ENCODE measurements around the gene MGRN1. TPM values are rescaled to one million over a fixed set of nuclear protein-coding genes. Genes with fewer than 3 reads are reported as not detected.

Gene MGRN1
- total RNA-seq, 2 donors from 2014 or later: 86.9 to 105 TPM

DNA sequence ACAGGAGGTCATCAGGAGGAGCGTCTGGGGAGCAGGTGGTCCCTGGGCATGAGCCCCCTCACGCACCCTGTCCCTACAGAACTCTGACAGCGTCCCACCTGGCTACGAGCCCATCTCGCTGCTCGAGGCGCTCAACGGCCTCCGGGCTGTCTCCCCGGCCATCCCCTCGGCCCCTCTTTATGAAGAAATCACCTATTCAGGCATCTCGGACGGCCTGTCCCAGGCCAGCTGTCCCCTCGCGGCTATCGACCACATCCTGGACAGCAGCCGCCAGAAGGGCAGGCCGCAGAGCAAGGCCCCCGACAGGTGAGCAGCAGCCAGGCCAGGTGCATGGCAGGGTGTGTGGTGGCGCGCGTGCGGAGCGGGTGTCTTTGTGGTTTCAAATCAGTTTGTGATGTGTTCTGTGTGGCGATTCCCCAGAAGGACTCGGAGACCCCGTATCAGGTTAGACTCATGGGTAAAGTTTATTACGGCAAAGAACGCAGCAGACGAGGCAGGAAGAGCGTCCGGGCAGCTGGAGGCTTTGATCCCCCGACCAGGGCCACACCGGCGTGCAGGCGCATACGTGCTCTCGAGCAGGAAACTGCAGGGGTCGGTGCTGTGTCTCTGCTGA is 57.0 kb downstream of the MGRN1 start:
- ATAC-seq (no peak), DNase-seq (ENCODE audit: low spot score) (no peak)
- Mint-ChIP-seq H3K9me3 (no peaks in the 10 kb centered on the region), H3K4me3 (no peak overlapping the region), H3K27me3 (no peaks in the 10 kb centered on the region), H3K36me3 (no peaks in the 10 kb centered on the region), H3K4me1 (ENCODE audit: low read depth in 2 of 2) (peaks cover 5 to 9% of the 10 kb centered on the region in 2 donors), H3K27ac (peak overlapping the region in 1 of 2 donors; percentile 35)

- ATAC-seq: no peak
- DNase-seq (ENCODE audit: low spot score): no peak
- peaks cover 0 to 4% of the 10 kb centered on the region in 2 donors for H3K4me1 Mint-ChIP-seq (ENCODE audit: low read depth in 2 of 2)
- H3K27me3 Mint-ChIP-seq: no peaks in the 10 kb centered on the region
- H3K4me3 Mint-ChIP-seq: no peak overlapping the region
- H3K27ac Mint-ChIP-seq: no peak overlapping the region
- H3K36me3 Mint-ChIP-seq: no peaks in the 10 kb centered on the region
- no peaks in the 10 kb centered on the region for H3K9me3 Mint-ChIP-seq
These were observed 57.5 kb downstream of the MGRN1 start for GRCh38 chr16:4682084-4682591.

GRCh38 chr16:4682616-4683254 is 58.1 kb downstream of the MGRN1 start:
- Mint-ChIP-seq H3K36me3 (no peaks in the 10 kb centered on the region), H3K27ac (no peak overlapping the region)

DNA sequence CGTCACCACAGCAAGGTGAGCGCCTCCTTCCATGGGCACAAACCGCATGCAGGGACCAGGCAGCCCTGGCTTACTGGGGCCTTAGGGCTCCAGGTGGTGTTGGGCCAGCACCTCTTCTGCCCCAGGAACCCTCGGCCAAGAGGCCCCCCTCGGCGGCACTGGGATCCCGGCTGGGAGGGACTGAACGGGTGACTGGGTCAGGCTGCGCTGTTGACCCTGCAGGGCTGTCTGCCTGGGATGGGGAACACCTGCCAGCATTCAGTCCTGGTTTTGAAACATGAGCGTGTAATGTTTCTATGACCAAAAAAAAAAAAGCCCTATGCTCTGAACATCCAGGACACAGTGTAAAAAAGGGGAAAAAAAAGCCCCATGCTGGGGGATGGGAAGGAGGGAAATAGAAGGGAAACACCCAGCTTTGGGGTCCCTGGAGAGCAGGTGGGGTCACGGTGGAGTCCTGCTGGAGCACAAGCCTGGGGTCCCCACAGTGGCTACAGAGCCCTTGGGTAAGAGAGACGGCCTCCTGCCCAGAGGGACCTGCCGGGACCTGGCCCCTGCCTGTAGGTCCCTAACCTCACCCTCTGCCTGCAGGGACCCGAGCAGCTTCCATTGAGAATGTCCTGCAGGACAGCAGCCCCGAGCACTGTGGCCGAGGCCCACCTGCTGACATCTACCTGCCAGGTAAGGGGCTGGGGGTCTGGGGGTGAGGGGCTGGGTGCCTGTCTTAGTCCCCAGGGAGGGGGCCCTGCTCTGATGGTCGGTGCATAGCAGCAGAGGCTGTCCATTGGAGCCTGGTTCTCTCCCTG is 58.8 kb downstream of the MGRN1 start:
- Mint-ChIP-seq H3K36me3 (no peaks in the 10 kb centered on the region), H3K4me1 (ENCODE audit: low read depth in 2 of 2) (peaks cover 0 to under 1% of the 10 kb centered on the region in 2 donors), H3K4me3 (no peak overlapping the region), H3K9me3 (no peaks in the 10 kb centered on the region), H3K27ac (no peak overlapping the region), H3K27me3 (no peaks in the 10 kb centered on the region)
- DNase-seq (ENCODE audit: low spot score) (no peak), ATAC-seq (no peak)

More at GRCh38 chr16:4682616-4683254, 58.1 kb downstream of the MGRN1 start:
- H3K9me3 Mint-ChIP-seq: no peaks in the 10 kb centered on the region
- peaks cover 0 to 4% of the 10 kb centered on the region in 2 donors for H3K4me1 Mint-ChIP-seq (ENCODE audit: low read depth in 2 of 2)
- ATAC-seq (no peak), DNase-seq (ENCODE audit: low spot score) (no peak)
- H3K4me3 Mint-ChIP-seq: no peak overlapping the region
- no peaks in the 10 kb centered on the region for H3K27me3 Mint-ChIP-seq

DNA sequence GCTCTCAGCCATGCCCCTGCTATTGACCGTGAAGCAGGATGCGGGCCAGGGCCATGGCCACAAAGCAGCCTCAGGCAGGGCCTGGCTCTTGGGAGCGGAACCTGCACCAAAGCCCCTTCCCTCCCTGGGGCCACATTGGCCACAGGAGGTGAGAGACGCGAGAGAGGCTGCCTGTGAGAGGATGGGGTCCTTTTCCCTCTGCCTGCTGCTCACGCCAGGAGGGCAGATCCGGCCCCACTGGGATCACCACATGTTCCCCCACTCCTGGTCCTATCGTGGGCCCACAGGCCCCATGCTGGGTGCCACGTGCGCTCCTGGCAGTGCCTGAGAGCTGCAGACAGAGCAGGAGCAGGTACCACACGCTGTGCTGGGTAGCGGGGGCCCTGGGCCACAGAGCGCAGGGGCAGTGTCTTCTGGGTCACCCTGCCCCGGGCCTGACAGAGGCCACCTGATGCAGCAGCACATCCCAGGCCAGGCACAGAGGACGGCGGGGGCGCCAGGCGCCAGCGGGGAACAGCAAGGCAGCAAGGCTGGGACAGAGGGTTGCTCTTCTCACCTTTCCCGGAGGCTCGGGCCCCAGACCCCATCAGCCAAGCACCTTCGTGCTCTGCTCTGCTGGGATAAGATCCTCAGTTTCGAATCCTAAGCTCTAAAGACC is 59.6 kb downstream of the MGRN1 start:
- Mint-ChIP-seq H3K36me3 (no peaks in the 10 kb centered on the region), H3K9me3 (no peaks in the 10 kb centered on the region)

GRCh38 chr16:4684763-4685162 is 60.1 kb downstream of the MGRN1 start:
- Mint-ChIP-seq H3K36me3 (no peaks in the 10 kb centered on the region), H3K9me3 (no peaks in the 10 kb centered on the region), H3K27me3 (no peaks in the 10 kb centered on the region), H3K4me3 (no peak overlapping the region), H3K4me1 (ENCODE audit: low read depth in 2 of 2) (no peaks in the 10 kb centered on the region), H3K27ac (no peak overlapping the region)
- DNase-seq (ENCODE audit: low spot score) (peak; percentile 41), ATAC-seq (no peak)

More for the DNA sequence above, 59.6 kb downstream of the MGRN1 start:
- ATAC-seq (no peak), DNase-seq (ENCODE audit: low spot score) (peak; percentile 46)
- H3K4me1 Mint-ChIP-seq (ENCODE audit: low read depth in 2 of 2): no peaks in the 10 kb centered on the region
- H3K4me3 Mint-ChIP-seq: no peak overlapping the region
- H3K27ac Mint-ChIP-seq: no peak overlapping the region
- H3K27me3 Mint-ChIP-seq: no peaks in the 10 kb centered on the region

- no peak for DNase-seq (ENCODE audit: low spot score)
- Mint-ChIP-seq H3K36me3 (no peaks in the 10 kb centered on the region), H3K27ac (no peak overlapping the region), H3K9me3 (no peaks in the 10 kb centered on the region), H3K4me3 (no peak overlapping the region), H3K27me3 (no peaks in the 10 kb centered on the region), H3K4me1 (ENCODE audit: low read depth in 2 of 2) (no peaks in the 10 kb centered on the region)
- ATAC-seq: no peak
These were observed 60.7 kb downstream of the MGRN1 start for GRCh38 chr16:4685292-4685691.

DNA sequence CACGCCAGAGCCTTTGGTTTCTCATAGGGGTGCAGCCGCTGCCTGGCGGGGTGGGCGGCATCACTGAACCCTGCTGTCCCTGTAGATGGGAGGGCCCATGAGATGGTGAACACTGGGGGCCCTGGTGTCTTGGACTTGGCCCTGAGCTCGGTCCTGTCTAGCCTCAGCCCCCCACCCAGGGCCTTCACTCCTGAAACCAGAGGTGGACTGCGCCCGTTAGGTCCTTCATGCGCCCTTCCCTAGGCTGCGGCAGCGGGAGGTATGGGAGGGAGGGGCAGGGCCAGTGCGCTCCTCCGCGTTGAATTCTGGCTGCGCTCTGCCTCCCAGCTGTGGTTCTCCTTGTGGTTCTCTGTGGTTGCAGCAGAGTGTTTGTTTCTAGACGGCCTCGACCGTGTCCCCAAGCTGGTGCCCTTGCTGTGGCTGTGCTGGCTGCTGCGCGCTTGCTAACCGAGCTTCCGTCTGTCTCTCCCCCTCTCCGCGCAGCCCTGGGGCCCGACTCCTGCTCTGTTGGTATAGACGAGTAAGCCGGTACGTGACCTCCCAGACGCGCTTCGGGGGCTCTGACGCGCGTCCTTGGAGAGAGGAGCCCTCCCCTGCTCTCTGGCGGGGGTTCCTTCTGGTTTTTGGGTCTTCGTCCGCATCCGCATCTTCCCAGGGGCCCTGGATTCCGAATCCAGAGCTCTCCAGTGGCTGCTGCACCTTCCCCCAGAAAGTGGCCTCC is 61.3 kb downstream of the MGRN1 start:
- Mint-ChIP-seq H3K4me1 (ENCODE audit: low read depth in 2 of 2) (no peaks in the 10 kb centered on the region), H3K27ac (no peak overlapping the region), H3K9me3 (no peaks in the 10 kb centered on the region), H3K4me3 (no peak overlapping the region), H3K36me3 (no peaks in the 10 kb centered on the region), H3K27me3 (no peaks in the 10 kb centered on the region)
- DNase-seq (ENCODE audit: low spot score) (peak; percentile 55), ATAC-seq (no peak)

DNA sequence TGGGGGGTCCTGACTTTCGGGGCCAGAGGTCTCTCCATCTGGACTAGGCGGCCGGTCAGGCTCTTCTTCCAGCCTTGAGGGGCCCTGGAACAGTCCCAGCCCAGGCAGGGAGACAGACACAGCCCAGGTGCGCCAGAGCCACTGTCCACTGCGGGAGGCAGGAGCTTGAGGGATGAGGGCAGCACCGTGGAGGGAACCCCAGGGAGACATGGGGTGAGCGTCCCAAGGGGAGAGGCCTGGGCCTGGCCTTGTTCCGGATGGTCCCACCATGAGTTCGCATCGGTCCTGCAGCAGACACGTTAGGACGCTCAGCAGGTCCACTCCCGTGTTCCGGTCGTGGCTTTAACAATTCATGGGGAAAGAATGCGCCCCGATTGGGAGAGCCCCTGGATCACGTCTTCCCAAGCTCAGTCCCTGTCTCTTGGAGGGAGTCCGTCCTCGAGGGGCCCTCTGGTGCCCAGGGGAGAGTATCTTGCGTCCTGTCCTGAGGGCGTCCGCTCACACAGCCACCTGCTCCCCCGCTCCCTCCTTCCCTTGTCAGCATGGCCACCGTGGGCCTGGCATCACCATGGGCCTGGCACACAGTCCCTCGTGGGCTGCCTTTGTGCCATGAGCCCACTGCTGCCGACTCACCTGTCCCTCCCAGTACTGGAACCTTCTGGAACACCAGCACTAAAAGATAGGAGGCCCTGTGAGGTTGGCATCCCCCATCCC is 62.0 kb downstream of the MGRN1 start:
- no peaks in the 10 kb centered on the region for H3K27me3 Mint-ChIP-seq
- no peaks in the 10 kb centered on the region for H3K9me3 Mint-ChIP-seq
- DNase-seq (ENCODE audit: low spot score): peak; percentile 54
- no peak overlapping the region for H3K4me3 Mint-ChIP-seq
- H3K36me3 Mint-ChIP-seq: no peaks in the 10 kb centered on the region
- ATAC-seq: no peak
- no peak overlapping the region for H3K27ac Mint-ChIP-seq
- peaks cover 0 to 2% of the 10 kb centered on the region in 2 donors for H3K4me1 Mint-ChIP-seq (ENCODE audit: low read depth in 2 of 2)

DNA sequence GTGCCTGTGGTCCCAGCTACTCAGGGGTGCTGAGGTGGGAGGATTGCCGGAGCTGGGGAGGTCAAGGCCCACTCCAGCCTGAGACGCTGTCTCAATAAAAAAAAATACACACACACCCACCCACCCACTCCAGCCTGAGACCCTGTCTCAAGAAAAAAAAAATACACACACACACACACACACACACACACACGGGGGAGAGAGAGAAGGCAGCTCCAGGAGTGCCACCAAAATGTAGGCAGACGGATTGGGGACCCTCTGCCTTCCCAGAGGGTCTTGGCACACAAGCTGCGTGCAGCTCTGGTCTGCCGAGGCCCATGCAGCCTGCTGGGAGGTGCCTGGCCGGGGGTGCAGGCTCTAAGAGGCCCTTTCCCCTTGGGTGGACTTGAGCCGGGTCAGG is 62.8 kb downstream of the MGRN1 start:
- ATAC-seq (no peak), DNase-seq (ENCODE audit: low spot score) (peak; percentile 48)
- Mint-ChIP-seq H3K4me1 (ENCODE audit: low read depth in 2 of 2) (peaks cover 0 to 5% of the 10 kb centered on the region in 2 donors), H3K9me3 (no peaks in the 10 kb centered on the region), H3K27ac (no peak overlapping the region), H3K4me3 (no peak overlapping the region), H3K36me3 (no peaks in the 10 kb centered on the region), H3K27me3 (no peaks in the 10 kb centered on the region)

DNA sequence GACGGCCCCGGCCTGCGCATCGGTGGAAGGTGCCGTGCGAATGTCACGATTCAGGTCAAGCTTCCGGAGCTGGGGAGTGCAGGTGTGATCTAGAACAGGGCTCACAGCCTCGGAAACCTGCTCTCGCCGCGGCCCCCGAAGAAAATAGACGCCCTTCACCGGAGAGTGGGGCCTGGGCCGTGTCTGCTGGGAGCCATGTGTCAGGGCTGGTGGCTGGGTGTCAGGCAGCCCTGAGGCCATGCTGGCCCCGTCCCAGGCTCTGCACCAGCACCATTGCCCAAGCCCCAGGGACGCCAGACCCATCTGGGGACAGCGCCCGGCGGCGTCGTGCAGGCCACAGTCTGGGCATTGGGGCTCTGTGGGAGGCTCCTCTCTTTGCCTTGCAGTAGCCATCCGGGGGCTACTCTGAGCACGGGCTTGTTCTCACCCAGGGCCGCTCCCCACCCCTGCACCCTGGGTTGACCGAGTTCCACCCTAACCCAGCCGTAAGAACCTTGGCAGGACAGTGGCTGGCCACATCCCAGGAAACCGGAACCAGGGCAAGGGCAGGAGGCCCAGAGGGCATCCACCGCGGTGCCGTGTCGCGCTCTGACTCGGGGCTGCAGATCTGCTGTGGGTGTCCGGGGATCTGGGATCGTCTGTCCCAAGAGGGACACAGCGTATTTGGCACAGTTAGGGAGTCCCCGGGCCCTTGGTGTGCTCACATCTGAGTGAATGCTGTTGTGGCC is 63.5 kb downstream of the MGRN1 start:
- ATAC-seq (no peak), DNase-seq (ENCODE audit: low spot score) (peak; percentile 47)
- no peaks in the 10 kb centered on the region for H3K27me3 Mint-ChIP-seq
- no peak overlapping the region for H3K4me3 Mint-ChIP-seq
- H3K27ac Mint-ChIP-seq: no peak overlapping the region
- no peaks in the 10 kb centered on the region for H3K9me3 Mint-ChIP-seq
- no peaks in the 10 kb centered on the region for H3K36me3 Mint-ChIP-seq
- H3K4me1 Mint-ChIP-seq (ENCODE audit: low read depth in 2 of 2): peaks cover 0 to 6% of the 10 kb centered on the region in 2 donors

- H3K36me3 Mint-ChIP-seq: no peaks in the 10 kb centered on the region
- H3K4me1 Mint-ChIP-seq (ENCODE audit: low read depth in 2 of 2): peaks cover 0 to 6% of the 10 kb centered on the region in 2 donors
- ATAC-seq (no peak), DNase-seq (ENCODE audit: low spot score) (peak; percentile 51)
- H3K4me3 Mint-ChIP-seq: no peak overlapping the region
- H3K27ac Mint-ChIP-seq: no peak overlapping the region
- H3K27me3 Mint-ChIP-seq: no peaks in the 10 kb centered on the region
- H3K9me3 Mint-ChIP-seq: no peaks in the 10 kb centered on the region
These were observed 64.0 kb downstream of the MGRN1 start for GRCh38 chr16:4688674-4689045.

Data from natural killer cell treated with Interleukin-12 subunit alpha and Interleukin-12 subunit beta and Interleukin-15 and Interleukin-18, amount 100 ng/mL, for 72 hours (primary cell).